NCI-H1048 (cell line): ENCODE data around the gene CMC2.

Source experiments
- DNase-seq: peaks from one replicate; lab custom pipeline; 2025; lab: John Stamatoyannopoulos, UW

CMC2 gene

GRCh38 chr16:81006813-81007695, at the start of gene CMC2, which contains the start of gene CENPN:
Gene CMC2, minus strand, starts transcription at chr16:81006885. Its CDS starts 9,491 bp downstream, at chr16:80997394.
Gene CENPN, plus strand, starts transcription at chr16:81007214. Its CDS starts 4,726 bp downstream, at chr16:81011940.
- peak; percentile 72 for DNase-seq

- DNase-seq, result no peak
Observed at GRCh38 chr16:81053761-81054160, 47.1 kb upstream of the CMC2 start.

GRCh38 chr16:81042821-81043220, 36.1 kb upstream of the CMC2 start:
- no peak for DNase-seq

- no peak for DNase-seq
Observed at GRCh38 chr16:81041696-81042095, 35.0 kb upstream of the CMC2 start.

GRCh38 chr16:81040842-81041241, 34.2 kb upstream of the CMC2 start:
- no peak for DNase-seq

GRCh38 chr16:81040131-81040530, 33.4 kb upstream of the CMC2 start:
- DNase-seq, result no peak

GRCh38 chr16:81036751-81037350, 30.2 kb upstream of the CMC2 start:
- DNase-seq, result no peak

- no peak for DNase-seq
Observed at GRCh38 chr16:81035975-81036750, 29.5 kb upstream of the CMC2 start.

GRCh38 chr16:81035398-81035974, 28.8 kb upstream of the CMC2 start, which contains the start of gene ATMIN:
Gene ATMIN, plus strand, starts transcription at chr16:81035842. Its CDS starts 29 bp downstream, at chr16:81035871.
- no peak for DNase-seq

GRCh38 chr16:81029930-81030604, 23.4 kb upstream of the CMC2 start:
- DNase-seq, result no peak

GRCh38 chr16:81026429-81026828, 19.7 kb upstream of the CMC2 start:
- no peak for DNase-seq

GRCh38 chr16:81018496-81018895, 11.8 kb upstream of the CMC2 start:
- no peak for DNase-seq

- no peak for DNase-seq
Observed at GRCh38 chr16:81014672-81015071, 8.0 kb upstream of the CMC2 start.

GRCh38 chr16:81012974-81013373, 6.3 kb upstream of the CMC2 start:
- no peak for DNase-seq

GRCh38 chr16:81008505-81008789, 1.8 kb upstream of the CMC2 start:
- no peak for DNase-seq

GRCh38 chr16:81006211-81006812, 373 bp downstream of the CMC2 start:
- no peak for DNase-seq

GRCh38 chr16:81005610-81006161, 999 bp downstream of the CMC2 start:
- DNase-seq, result no peak

- DNase-seq, result no peak
Observed at GRCh38 chr16:81004646-81005353, 1.9 kb downstream of the CMC2 start.

- no peak for DNase-seq
Observed at GRCh38 chr16:81003610-81004460, 2.9 kb downstream of the CMC2 start.
